GM12865 (cell line): ENCODE data around the gene CIAPIN1.

Experiments used
- DNase-seq: peaks from one replicate; pipeline ENCODE4 v3.0.0; 2010; ENCODE audit warnings: low read depth
- H3K4me3 ChIP-seq: 2 replicates; pipeline ENCODE4 v1.5.1; 2011; ENCODE audit warnings: mild to moderate bottlenecking, low read depth, low read length, control low read depth
- CTCF ChIP-seq: IDR thresholded peaks from 2 replicates; pipeline ENCODE4 v1.5.1; 2011; ENCODE audit warnings: low read length, control low read depth, low read depth, inconsistent platforms; ENCODE audit not compliant: insufficient read depth; ENCODE audit errors: missing control alignments

The CIAPIN1 gene

DNA sequence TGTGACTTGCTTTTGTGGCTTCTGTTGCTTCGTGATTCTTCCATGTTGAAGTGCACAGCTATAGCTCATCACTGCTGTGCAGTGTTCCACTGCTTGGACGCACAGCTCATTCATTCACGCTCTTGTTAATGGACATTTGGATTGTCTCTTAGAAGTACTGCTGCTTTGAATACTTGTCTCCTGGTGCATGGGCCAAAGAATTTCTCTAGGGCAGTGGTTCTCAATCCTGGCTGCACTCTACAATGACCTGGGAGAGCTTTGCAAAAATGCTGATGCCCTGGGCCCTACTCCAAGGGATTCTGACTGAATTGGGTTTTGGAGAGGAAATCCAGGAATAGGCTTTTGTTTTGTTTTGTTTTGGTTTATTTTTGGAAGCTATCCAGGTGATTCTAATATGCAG lies 22.6 kb downstream of the CIAPIN1 start:
- no peak overlapping the region for H3K4me3 ChIP-seq
- TF ChIP-seq CTCF: no peak
- DNase-seq: no peak

GRCh38 chr16:57423152-57423551 lies 24.0 kb downstream of the CIAPIN1 start:
- no peak for TF ChIP-seq CTCF
- no peak overlapping the region for H3K4me3 ChIP-seq
- no peak for DNase-seq

GRCh38 chr16:57422026-57422944 lies 24.9 kb downstream of the CIAPIN1 start:
- DNase-seq: peak; percentile 58
- H3K4me3 ChIP-seq: no peak overlapping the region

GRCh38 chr16:57419506-57419905 lies 27.7 kb downstream of the CIAPIN1 start:
- DNase-seq: no peak
- no peak for TF ChIP-seq CTCF
- no peak overlapping the region for H3K4me3 ChIP-seq

More at GRCh38 chr16:57422026-57422944, 24.9 kb downstream of the CIAPIN1 start:
- peak; percentile 64 for TF ChIP-seq CTCF

- no peak for DNase-seq
- TF ChIP-seq CTCF: no peak
- no peak overlapping the region; the same call in 1 of the 2 replicates for H3K4me3 ChIP-seq
Observed at GRCh38 chr16:57416084-57416483, 31.1 kb downstream of the CIAPIN1 start.

DNA sequence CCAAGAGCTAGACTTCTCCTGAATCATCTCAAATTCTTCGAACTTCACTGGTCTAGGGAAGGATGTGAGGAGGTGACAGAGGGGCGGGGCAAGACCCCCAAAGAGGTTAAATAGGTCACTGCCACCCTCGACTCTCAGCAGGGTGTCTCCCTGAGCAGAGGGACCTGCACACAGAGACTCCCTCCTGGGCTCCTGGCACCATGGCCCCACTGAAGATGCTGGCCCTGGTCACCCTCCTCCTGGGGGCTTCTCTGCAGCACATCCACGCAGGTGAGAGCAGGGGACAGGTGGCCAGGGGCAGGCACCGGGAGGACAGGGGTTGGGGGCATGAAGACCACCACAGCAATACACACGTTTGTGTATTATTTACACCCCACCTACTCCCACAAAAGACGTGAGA lies 33.5 kb downstream of the CIAPIN1 start:
- DNase-seq: no peak
- no peak overlapping the region for H3K4me3 ChIP-seq
- TF ChIP-seq CTCF: no peak
